Muscle of back (tissue), 11 donors: ENCODE measurements around the gene ACTR6. TPM values are rescaled to one million over a fixed set of nuclear protein-coding genes. Genes with fewer than 3 reads are reported as not detected.
"Not testable (repeated sequence)": the region's sequence is repeated elsewhere in the genome, so short reads cannot be mapped to it uniquely, and the experiment has no call there.

Experiments
- DNase-seq, 3 donors: peaks; one replicate each; pipeline versions ENCODE4 v3.0.0 to v3.0.0-alpha.2; 2013
- polyA plus RNA-seq, 10 donors: library from polyadenylated mRNA; unstranded; fragments of 120-200 nt; gene quantifications; one replicate each; pipeline ENCODE4 v1.2.1, GENCODE V29; 2013; ENCODE audit not compliant: insufficient read length in 10 of 10

The ACTR6 gene
- polyA plus RNA-seq, 10 donors: 19.6 to 23.7 (median 22.0) TPM

DNA sequence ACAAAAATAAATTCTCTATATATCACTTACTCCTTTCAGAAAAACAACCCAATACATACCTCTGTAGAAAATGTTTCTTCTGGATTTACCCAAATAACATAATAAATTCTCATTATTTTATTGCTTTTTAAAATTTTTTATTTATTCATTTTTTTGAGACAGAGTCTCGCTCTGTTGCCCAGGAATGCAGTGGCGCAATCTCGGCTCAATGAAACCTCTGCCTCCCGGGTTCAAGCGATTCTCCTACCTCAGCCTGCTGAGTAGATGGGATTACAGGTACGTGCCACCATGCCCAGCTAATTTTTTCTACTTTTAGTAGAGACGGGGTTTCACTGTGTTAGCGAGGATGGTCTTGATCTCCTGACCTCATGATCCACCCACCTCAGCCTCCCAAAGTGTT is 24.1 kb upstream of the ACTR6 start:
- DNase-seq: not testable (repeated sequence)

DNA sequence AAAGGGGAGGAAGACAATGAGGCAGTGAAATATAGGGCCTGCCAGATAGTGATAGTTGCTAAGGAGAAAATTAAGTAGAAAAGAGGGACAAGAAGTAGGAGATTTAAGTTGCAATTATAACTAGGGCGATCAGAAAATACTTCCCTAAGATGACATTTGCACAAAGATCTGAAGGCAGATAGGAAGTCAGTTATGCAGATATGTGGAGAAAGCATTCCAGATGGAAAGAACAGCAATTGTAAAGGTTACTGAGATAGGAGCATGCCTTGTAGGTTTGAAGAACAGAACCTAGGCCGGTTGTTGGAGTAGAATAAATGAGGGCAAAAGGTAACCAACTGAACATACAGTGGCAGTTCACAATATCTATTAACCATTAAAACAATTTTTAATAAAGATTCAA is 21.4 kb upstream of the ACTR6 start:
- no peak for DNase-seq

DNA sequence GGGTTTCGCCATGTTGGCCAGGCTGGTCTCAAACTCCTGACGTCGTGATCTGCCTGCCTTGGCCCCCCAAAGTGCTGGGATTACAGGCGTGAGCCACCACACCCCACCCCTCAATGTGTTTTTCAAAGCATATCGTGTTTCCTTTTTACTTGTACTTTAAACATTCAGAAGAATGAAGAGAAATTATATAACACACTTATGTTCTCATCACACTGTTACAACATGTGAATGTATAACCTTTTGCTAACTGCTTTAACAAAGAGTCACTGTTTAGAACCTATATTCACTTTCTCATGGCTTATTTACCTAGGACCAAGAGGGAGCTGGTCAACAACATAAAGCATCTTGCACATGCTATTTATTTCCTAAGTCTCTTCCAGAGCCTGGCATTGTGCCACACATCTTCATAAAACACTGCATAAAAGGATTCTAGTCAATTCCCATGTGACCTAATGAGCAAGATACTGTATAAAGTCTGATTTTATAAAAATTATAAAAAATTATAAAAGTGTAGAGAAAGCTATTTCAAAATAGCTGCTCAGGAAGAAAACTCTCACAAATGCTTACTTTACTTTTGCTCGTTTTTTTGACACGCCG is 16.0 kb upstream of the ACTR6 start:
- DNase-seq: no peak

DNA sequence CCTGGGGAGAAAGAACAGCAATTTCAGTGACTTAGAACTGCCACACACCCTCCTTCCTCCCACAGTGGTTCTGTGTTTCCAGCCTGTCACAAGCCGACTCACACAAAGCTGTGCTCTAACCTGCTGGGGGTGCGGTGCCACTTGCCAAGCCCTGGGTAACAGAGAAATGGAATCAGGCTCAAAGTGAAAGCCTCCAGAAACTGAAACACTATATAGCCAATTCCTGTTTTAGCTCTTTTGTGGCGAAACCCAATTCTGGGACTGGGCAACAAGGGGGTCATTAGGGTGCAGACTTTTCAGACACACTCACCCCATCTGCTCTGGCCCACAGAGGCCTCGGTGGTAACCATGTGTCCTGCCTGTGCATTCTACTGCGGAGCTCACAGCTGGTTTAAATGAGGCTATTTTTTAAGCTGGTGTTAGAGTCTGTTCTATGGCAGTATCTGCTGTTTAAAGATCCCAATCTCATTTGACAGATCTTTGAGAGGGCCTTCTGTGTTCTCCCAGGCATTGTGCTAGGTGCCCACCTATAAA is 15.2 kb upstream of the ACTR6 start:
- DNase-seq: no peak

DNA sequence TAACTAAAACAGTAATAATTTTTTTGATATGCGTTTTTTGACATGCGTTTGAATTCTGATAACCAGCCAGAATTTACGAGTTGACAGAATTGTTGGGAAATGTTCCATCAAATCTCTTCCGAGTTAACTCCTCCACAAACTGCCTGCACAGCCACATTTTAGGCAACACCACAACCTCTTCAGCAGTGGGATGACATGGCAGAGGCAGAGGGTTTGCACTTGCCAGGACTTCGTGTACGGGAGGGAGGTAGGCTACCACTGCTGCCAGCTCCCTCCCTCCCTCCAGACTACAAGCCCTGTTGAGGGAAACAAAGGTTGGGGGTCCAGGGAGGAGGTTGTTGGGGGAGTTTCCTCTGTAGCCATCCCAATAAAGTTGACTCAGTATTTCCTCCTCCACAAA is 14.5 kb upstream of the ACTR6 start:
- no peak for DNase-seq

DNA sequence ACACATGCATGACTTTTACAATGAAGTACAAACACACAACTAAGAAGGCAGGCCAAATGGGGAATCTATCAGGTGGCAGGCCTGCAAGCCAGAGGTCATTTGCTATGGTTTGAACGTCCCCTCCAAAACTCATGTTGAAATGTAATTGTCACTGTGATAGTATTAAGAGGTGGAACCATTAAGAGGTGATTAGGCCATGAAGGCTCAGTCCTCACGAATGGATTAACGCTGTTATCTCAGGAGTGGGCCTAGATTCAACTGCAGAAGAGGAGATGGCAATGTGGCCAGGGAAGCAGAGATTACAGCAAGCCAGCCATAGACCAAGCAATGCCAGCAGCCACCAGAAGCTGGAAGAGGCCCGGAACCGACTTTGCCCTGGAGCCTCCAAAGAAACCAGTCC is 13.5 kb upstream of the ACTR6 start:
- DNase-seq: no peak

DNA sequence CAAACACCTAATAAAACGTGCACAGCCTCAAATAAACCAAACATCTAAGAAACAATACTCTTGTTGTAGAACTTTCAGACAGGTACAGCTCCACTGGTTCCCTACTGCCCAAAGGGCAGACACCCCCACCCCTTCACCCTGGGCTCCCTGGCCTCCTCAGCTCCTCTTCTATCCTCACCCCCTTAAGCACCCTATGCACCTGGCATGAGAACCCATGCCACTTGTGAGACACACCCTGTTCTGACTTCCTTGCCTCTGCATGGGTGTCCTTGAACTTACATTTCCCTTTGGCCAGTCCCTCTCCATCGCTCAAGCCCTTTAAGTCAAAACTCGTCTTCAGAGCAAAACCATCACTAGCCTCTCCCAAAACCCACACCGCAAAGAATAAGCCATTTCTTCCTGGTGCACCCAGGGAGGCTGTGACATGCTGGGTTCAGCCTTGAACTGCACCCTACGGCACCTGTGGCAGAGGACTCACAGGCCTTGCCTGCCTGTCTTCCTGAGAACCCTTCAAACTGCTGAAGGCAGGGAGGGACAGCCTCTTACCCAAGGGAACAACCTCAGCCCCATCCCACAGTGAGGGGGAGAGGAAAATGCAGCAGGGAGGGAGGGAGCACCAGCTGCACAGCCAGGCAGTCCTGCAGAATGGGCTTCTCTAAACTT is 12.6 kb upstream of the ACTR6 start:
- no peak for DNase-seq

DNA sequence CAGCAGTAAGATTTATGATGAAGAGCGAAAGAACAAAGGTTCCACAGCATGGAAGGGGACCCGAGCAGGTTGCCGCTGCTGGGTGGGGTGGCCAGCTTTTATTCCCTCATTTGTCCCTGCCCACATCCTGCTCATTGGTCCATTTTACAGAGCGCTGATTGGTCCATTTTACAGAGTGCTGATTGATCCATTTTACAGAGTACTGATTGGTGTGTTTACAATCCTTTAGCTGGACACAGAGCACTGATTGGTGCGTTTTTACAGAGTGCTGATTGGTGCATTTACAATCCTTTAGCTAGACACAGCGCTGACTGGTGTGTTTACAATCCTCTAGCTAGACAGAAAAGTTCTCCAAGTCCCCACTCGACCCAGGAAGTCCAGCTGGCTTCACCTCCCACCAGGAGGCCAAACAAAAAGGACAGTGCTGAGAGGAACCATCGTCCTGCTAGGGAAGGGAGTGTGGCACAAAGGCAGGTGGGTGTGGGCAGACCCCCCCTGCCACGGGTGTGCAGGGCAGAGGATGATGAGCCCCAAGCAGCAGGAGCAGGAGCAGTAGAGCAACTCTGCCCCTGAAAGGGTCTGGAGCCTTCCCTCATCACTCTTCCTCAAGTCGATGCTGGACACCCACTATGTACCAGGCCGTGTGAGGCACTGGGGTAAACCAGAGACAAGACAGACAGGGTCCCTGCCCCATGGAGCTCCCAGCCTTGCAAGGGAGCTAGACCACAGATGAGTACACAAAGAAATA is 11.6 kb upstream of the ACTR6 start:
- not testable (repeated sequence) for DNase-seq

DNA sequence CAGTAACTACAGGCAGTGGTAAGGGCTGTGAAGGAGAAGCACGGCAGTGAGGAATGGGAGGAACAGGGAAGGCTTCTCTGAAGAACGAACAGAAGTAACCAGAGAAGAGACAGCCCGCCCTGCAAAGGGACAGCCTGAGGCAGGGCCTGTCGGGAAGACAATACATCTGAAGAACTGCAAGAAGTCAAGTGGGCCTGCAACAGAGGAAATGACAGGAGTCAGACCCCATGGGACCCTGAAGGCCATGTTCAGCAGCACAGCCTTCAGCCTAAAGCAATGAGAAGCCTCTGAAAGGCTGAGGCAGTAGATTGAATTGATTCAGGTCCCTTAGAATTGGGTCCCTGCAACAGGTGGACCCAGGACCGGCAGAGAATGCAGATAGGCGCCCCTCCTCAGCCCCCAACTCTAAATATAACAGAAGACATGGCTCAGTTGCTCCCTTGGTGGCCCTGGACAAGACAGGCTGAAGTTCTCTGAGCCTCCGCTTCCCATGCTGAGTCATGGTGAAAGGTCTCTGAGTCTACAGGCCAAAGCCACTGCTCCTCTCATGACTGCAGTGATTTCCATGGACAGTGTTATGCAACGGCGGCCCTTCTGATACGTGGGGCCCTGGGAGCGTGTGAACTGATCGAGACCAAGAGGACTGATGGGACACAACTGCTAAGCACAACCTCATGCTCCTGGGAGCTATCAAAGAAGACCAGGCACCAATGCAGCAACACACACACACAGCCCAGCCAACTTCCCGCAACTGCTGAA is 10.8 kb upstream of the ACTR6 start:
- no peak for DNase-seq

DNA sequence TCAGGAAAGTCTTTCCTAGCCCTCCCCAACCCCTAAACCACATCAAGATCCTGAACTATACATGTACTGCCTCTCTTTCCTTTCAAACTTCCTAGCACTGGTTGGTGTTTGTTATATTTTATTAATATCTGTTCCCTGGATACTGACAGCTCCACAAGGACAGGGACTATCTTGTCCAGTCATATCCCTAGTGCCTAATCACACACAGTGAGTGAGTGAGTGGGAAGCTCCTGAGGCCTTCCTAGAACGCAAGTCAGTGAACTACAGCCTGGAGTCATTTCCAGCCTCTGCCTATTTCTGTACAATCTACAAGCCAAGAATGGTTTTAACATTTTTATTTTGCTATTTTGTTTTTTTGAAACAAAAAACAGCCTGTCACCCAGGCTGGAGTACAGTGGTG is 7.5 kb upstream of the ACTR6 start:
- DNase-seq: no peak

DNA sequence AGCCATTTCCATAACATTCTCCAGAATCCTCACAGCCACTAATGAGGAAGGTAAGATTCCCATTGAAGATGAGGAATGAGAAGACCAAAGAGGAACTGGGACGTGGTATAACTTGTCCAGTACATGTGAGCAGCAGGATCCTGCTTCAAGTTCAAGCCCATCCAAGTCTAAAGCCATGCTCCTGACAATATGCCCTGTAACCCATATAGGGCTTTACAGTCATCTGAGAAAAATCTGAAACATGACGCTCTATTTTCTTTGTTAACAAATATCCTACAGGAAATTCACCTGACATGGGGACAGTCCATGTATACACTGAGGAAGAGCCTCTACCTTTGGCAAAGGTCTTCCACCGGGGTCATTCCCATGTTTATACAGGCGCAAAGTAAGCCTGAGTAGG is 3.1 kb upstream of the ACTR6 start:
- no peak for DNase-seq

DNA sequence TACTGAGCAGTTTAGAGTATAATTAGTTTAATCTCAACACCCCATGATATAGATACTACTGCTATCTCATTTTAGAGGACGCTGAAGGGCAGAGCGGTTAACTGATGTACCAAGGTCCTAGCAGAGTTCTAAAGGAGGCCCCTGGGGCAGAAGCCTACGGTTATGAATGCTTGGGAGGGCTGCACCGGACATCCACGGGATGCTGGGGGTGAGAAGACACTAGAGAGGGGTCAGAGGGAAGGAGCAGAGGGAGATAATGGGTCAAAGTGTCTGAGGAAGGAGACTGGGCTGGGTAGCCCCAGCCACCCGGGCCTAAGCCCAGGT is 1.6 kb upstream of the ACTR6 start:
- DNase-seq: no peak

DNA sequence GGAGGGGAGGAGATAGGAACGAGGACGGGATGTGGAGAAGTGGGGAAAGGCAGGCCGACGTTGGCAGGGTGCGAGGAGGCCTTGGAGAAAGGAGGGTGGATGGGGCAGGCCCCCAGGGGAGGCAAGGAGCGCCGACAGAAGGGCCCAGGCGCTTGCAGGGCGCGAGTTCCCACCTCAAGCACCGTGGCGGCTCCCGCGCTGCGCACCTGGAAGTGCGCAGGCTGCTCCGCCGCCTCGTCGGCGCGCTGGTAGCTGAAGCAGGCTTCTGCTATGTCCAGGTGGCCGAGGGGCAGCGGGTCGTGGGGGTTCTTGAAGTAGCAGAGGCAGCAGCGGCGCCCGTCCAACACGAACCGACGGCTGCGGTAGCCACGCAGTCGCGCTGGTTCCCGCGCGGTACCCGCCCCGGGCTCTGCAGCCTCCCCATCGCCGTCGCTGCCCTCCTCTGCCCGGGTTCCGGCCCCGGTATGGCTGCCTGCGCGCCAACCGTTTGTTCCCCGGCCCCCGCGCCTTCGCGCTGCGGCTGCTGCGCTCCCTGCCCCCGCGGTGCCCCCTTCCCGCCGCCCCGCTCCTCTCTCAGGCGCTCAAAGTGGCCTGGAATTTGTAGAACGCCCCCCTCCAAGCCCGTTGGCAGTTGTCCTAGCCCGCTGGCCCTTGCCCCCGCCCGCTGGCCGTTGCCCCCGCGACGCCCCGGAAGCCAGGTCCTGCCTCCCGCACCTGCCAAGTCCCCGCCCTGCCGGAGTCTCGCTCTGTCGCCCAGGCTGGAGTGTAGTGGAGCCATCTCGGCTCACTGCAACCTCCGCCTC is 1.1 kb upstream of the ACTR6 start:
- peak; percentile 13 to 65 (median 30) for DNase-seq

DNA sequence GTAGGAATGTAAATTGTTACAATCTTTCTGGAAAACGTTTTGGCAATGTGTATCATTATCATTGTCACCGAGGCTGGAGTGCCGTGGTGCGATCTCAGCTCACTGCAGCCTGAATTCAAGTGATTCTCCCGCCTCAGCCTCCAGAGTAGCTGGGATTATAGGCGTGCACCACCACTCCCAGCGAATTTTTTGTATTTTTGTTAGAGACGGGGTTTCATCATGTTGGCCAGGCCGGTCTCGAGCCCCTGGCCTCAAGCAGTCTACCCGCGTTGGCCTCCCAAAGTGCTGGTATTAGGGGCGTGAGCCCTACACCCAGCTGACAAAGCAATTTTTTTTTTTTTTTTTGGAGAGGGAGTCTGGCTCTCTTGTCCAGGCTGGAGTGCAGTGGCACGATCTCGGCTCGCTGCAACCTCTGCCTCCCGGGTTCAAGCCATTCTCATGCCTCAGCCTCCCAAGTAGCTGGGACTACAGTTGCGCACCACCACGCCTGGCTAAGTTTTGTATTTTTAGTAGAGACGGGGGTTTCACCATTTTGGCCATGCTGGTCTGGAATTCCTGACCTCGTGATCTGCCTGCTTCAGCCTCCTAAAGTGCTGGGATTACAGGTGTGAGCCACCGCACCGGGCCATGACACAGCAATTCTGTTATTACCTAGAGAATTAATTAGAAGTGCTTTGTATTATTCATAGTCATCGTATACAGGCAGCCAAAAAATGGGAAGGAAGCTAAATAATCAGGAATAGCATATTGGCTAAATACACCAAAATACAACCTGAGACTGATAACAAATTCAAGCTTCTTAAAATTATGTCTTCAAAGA is 1.2 kb downstream of the ACTR6 start:
- DNase-seq: no peak

DNA sequence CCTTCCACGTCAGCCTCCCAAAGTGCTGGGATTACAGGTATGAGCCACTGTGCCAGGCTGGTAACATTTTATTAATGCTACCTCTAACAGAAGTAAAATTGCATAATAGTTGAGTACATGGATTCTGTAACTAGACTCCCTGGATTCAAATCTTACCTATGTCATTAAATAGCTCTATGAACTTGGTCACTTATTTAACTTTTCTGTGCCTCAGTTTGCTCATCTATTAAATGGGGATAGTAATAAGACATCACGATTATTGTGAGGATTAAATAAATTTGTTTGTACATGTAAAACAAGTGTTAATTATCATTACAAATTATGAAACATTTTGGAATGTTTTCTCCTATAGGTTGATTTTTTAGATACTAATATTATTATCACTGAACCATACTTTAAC is 6.7 kb downstream of the ACTR6 start:
- DNase-seq: no peak

DNA sequence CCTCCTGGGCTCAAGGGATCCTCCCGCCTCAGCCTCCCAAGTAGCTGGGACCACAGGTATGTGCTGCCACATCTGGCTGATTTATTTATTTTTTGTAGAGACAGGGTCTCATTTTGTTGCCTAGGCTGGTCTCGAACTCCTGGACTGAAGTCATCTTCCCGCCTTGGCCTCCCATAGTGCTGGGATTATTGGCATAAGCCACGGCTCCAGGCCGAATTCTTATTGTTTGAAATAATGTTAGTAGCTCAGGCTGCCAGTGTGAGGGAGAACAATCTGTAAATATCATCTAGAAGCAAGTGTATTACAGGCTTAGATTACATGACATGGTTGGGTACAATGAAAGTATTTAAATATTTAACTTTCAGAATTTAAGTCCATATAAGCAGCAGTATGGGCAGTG is 8.2 kb downstream of the ACTR6 start:
- DNase-seq: no peak

DNA sequence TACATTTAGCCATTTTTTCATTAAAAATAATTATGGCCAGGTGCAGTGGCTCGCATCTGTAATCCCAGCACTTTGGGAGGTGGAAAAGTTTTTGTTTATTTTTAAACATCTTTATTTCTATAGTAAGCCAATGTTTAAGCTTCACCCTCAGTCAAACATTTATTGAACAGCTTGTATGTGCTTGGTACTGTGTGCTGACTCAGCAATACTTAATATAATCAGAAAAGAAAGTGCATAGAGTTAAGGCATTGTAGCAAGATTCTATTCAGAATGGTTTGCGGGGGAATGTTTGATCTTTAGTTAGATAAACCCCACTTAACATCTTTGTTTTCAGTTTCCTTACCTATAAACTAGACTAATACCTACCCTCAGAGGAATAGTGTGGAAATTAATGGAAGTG is 11.1 kb downstream of the ACTR6 start:
- DNase-seq: no peak

DNA sequence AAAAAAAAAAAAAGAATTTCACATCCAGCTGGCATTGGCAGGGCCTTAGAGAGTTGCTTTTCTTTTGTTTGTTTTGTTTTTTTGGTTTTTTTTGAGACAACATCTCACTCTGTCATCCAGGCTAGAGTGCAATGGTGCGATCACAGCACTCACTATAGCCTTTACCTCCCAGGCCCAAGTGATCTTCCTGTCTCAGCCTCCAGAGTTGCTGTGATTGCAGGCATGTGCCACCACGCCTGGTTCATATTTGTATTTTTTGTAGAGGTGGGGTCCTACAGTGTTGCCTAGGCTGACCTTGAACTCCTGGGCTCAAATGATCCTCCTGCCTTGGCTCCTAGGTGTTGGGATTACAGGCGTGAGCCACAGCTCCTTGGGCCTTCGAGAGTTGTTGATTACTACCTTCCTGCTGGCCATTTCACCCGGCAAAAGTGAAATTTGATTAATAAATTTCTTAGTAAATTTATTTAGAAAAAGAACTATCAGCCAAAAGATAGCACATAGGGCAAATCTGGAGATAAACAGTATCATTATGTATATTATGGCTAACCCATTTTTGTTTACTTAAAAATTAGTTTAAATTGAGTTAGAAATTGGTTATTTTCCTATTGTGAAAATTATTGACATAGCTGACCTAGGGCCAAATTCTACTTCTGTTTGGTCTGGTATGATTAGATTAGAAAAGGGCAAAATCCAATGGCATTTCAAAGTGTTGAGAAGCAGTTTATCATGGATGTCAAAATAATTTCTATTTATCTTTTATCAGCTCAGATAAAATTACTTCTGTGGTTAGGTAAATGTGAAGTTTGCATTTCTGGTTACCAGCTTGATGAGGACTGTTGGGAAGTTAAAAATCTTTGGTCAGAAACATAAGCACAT is 12.6 kb downstream of the ACTR6 start:
- no peak for DNase-seq

DNA sequence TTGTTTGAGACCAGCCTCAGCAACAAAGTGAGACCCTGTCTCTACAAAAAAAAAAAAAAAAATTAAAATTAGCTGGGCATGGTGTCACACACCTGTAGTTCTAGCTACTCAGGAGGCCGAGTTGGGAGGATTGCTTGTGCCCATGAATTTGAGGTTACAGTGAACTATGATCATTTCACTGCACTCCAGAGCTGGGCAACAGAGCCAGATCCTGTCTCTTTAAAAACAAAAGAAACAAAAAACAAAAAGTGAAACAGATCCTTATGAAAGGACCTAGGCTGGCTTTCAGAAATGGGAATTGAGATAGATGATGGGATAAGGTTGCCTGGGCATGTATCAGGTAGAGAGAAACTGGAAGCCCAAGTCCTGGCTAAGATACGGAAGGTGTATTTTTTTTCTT is 13.9 kb downstream of the ACTR6 start:
- DNase-seq: no peak

DNA sequence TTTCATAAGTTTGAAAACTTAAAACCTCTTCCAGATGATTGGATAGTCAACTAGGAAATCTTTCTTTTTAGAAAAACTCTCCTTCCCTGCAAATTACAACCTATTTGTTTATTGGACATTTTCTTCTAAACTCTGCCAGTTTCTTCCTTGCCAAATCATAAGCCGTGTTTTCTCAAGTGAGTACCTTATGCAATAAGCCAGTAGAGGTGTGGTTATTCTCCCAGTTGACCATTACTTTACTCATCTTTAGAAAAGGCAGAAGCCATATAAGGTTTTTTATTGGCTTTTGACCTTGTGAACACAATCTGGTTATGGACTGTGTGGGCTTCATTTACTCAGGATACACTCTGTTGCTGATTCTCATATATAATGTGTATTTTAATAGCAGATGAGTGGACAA is 14.6 kb downstream of the ACTR6 start:
- no peak for DNase-seq
